ENCODE data around the gene SLC6A7.
A peak's percentile ranks its signal among the peaks of the same experiment; 100 is the strongest.

The SLC6A7 gene

GRCh38 chr5:150189728-150190502 is at the start of gene SLC6A7:
SLC6A7 (plus strand) TSS chr5:150190062; CDS start chr5:150190328, 266 bp downstream.
- DNase-seq = no peak

DNA sequence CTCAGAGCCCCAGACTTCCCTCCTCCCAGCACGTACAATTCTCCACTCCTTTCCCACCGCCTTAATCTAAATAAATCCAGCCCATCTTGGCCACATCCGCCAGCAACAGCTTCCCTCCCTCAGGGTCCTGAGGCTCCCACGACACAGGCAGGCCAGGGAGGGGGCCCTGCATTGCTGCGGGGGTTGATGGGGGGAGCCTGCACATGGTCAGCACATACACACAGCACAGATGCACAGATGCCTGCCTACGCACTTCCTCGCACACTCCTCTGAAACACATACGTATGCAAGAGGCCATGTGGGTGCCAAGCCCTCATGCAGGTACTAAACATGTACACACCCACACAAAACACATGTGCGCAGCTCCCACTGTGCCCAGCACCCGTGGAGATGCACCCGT is 49.0 kb upstream of the SLC6A7 start:
- DNase-seq = no peak

DNA sequence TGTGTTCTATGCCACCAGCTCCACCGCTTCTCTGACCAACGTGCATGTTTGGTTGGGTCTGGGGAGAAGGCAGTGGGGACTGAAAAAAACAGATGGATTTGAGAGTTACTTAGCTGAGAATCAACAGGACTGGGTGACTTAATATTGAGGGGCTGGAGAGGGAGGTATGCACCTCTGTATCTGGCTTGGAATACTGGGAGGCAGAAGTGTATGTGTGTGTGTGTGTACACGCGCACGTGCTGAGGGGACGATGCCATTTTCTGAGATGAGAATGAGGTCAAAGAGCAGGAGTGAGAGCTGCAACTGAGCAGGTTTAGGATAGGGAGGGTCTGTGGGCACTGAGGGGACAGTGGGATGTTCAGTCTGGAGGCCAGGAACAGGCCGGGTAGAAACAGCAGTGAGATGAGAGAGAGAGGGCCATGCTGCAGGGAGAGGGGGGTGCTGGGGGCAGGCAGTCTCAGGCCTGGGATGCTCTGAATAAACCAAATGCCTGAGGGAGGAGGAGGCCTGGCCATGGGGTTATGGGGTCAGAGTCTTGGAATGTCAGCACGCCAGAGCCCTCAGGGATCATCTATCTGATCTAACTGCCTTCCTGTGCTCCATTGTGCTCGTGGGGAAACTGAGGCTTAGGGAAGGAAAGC is 48.2 kb upstream of the SLC6A7 start:
- no peak for DNase-seq

DNA sequence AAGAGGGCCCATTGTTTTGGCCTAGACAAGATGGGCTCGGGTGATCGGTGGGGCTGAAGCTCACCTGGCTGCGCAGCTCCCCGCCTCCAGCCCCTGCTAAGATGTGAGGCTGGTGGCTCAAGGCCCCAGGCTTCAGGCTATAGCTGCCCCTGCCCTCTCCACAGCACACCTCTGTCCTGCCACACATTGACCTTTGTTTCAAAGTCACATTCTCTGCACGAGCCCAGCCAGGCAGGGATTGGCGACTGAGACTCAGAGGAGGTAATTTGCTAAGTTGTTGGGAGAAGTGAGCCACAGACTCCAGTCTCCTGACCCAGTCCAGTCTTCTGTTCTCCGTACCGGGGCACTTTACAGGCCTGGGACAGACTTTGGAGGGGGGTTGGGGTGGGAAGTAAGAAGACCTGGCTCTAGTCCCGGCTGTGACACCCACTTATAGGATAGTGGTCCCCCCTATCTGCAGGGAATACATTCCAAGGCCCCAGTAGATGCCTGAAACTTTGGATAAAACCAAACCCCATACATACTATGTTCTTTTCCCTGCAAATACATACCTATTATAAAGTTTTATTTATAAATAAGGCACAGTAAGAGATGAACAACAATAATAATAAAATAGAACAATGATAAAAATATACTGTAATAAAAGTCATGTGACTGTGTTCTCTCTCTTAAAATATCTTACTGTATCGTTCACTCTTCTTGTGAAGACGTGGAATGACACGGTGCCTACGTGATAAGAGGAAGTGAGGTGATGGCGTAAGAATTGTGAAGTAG is 47.5 kb upstream of the SLC6A7 start:
- no peak for DNase-seq

GRCh38 chr5:150142959-150143349 is 46.9 kb upstream of the SLC6A7 start:
- peak; percentile 48 for DNase-seq

DNA sequence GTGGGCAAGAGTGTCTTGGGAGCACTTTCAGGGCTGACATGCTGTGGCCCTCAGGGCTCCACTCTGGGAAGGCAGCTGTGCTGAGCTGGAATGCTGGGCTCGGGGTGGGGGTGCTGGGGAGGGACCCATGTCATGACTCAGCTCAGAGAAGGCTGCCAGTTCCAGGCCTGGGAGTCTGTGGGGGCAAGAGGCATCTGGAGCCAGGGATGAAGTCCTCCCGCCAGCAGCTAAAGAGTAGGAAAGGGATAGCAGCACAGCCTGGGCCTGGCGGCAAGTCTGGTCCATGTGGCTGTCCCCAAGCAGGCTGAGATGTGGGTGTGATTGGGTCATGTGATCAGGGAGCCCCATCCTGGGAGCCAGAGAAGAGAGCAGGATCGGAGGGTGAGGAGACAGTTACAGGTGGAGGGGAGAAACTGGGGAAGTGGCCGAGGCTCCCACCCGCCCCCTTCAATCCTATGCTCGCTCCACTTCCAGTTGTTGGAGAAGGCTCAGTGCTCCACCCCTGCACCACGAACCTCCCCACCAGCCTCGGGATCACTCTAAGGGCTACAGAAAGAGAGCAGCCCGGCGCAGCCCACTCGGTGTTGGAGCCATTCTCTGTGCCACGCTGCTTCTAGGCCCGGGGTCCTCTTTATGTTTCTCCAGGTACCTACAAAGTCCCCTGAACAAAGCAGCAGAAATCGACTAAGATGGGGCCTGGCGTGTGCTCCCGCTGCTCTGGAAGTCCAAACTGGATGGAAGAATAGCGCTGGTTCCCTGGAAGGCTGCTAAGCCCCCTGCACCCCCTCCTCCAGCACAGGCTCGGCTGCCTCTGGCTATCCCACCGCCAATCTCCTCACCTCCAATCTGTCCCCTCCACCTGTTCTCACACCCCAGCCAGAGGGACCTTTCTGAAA is 46.3 kb upstream of the SLC6A7 start:
- DNase-seq = no peak

DNA sequence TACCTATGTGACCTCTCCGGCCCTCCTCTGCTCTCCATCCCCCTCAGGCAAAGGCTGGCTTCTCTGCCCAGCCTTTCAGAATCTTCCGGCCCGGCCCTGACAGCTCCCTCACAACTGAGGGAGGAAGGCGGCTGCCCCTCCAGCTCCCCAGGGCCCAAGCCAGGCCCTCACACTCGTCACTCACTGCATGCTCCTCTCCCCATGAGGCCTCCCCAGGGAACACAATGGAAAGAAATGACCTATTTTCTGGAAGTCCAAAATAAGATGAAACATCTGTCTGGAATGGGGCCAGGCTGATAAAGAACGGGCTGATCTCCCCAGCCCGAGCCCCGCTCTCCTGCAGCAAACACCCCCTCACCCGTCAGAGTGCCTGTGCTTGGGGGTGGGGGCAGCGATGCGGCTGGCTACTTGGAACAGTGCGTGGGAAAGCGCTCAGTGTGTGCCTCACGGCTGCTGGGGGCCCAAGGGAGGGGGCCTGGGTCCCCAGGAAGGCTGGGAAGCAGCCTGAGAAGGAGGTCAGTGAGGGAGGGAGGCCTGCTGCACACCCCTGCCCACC is 45.5 kb upstream of the SLC6A7 start:
- DNase-seq = no peak

DNA sequence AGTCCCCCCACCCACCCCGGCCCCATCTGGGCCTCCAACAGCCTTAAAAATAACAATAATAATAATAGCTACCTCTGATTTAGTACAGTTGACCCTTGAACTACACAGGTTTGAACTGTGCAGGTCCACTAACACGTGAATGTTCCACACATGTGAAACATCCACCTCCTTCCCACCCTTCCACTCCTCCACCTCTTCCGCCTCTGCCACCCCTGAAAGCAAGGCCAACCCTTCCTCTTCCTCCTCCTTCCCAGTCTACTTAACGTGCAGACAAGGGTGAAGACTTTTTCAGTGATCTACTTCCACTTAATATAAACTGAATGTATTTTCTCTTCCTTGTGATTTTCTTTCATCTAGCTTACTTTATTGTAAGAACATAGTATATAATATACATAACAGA is 45.0 kb upstream of the SLC6A7 start:
- no peak for DNase-seq

GRCh38 chr5:150146235-150146634 is 43.6 kb upstream of the SLC6A7 start:
- no peak for DNase-seq

DNA sequence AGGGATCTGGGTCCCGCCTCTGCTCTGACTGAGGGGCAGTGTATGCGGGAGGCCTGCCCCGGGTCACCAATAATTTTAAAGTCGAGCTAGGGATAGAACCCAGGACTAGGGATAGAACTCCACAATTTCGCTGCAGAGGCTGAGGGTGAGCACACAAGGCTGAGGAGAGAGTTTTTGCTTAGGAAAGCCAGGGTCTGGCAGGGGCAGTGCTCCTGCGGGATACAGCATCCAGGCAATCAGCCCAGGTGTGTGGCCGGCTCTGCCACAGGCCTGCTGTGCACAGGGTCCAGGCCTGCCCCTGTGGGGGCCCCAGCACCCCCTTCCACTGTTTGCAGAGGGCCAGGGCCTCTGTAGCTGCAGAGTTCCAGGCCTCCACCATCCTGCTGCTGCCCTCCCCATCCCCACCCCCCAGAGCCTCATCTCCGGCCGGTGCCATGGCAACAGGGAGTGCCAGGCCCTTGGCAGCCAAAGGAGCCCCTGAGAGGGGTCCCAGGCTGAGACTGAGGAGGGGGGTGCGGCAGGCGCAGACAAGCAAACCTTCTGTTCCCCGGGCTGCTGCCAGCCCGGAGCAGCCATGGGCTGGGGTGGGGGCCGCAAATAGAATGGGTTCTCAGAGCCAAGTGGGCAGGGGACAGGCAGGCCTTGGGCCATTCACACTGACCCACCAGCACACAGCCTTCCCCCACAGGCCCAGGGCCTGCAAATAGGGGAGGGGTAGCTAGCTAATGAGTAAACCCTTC is 42.8 kb upstream of the SLC6A7 start:
- DNase-seq = no peak

DNA sequence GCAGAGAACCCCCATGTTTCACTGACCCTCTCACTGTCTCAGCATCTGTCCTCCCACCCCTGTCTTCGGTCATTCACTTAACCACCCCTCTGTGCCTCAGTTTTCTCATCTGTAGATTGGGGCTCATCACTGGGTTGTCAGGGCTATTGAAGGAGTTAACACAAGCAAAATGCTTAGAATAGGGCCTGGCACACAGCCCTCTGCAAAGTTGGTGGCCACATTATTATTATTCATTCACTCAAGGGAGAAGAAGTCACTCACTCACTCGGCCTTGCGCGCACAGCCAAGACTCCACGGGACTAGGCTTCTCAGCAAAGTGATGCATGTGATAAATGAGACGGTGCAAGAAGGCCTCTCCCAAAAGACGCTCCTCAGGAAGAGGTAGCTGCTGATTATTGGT is 42.2 kb upstream of the SLC6A7 start:
- no peak for DNase-seq

- no peak for DNase-seq
Measured at GRCh38 chr5:150148117-150148927, 41.5 kb upstream of the SLC6A7 start.

GRCh38 chr5:150149618-150150017 is 40.2 kb upstream of the SLC6A7 start:
- DNase-seq = no peak

DNA sequence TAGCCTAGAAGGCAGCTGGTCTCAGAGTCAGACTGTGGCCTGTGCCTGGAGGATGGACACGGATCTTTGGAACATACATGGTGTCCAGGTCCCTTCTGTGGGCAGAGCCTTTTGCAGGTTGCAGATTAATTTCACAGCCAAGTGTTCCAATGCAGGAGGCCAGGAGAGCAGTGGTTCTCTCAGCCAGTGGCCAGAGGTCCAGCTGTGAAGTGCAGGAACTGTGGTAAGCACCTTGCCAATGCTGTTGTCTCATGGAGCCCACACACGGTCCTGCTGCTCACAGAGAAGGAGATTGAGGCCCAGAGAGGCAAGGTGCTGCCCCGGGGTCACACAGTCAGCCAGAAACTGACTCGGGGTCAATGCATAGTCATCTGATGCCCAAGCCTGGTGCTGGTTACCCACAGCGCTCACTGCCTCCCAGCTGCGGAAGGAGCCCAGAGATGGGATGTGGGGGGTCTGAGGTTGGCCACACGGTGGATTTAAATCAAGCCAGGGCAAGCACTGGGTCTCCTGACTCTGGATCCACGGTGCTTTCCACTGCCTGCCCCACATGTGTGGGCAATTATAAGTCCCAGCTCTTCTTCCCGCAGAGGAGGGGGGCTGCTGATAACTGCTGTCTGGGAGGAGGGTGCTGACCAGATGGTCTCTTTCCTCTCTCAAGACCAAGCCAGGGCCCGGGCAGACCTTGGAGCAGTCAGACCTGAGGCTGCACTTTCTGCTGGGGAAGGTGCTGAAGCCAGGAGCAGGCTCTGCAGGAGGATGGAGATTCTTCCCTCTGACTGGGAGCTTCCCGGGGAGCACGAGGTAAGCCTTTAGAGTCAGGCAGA is 37.0 kb upstream of the SLC6A7 start:
- no peak for DNase-seq

DNA sequence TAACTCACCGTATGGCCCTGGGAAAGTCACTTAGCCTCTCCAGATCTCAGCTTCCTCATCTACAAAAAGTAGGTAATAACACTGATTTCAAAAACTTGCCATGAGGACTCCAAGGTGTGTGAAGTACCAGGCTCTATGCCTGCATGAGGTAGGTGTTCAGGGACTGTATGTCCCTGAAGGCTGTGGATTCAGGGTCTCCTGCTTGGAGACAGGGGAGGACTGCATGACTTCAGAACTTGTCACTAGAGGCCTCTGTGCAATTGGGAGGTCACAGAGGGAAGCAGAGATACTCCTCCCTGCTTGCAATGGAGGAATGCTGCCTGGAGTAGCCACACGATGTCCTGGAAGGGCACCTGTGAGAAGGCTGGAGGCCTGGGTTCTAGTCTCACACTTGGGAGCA is 36.4 kb upstream of the SLC6A7 start:
- DNase-seq = no peak

DNA sequence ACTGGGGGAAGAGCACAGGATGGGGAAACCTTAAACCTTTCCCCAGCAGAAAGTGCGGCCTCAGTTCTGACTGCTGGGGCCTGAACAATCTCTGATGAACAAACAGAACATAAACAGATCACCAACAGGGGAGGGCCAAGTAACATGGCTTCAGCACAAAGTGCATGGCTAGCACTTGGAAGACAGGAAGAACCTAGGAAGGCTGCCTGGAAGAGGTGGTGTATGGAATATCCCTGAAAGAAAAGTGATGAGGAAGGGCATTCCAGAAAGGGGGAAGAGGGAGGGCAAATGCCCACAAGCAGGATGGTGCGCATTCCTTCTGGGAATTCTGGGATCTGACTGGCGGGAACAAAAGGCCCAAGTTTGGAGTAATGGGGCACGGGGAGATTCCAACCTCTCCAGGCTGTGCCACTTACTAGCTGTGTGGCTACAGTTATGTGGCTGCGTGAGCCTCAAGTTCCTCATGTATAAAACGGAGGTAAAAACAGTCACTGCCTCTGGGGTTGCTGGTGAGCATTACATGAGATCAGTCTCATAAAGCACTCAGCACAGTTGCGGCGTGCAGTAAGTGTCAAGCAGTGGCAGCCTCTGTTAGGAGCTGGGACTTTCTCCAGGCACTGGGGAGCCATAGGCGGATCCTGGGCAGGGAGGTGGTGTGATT is 35.8 kb upstream of the SLC6A7 start:
- peak; percentile 65 for DNase-seq

DNA sequence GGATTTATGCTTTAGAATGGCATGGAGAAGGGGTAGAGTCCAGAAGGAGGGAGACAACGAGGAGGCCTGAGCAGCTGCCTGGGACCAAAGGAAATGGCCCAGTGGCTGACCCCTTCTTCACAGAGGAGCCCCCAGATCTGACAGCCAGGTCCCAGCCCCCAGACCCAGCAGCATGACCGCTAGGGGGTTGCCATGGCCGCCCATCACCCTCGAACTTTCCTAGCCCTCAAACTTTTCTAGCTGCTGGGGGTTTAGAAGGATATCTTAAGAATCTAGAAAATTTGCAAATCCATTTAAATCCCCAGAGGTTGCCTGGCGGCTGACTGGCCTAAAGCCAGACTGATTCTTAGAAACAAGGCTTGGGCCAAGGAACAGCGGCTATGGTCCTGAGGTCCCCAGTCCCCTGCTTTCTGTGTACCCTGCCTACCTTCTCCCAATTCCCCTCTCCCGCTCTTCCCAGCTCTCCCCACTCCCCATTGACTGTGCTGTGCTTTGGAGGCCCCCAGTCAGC is 35.2 kb upstream of the SLC6A7 start:
- DNase-seq = no peak

DNA sequence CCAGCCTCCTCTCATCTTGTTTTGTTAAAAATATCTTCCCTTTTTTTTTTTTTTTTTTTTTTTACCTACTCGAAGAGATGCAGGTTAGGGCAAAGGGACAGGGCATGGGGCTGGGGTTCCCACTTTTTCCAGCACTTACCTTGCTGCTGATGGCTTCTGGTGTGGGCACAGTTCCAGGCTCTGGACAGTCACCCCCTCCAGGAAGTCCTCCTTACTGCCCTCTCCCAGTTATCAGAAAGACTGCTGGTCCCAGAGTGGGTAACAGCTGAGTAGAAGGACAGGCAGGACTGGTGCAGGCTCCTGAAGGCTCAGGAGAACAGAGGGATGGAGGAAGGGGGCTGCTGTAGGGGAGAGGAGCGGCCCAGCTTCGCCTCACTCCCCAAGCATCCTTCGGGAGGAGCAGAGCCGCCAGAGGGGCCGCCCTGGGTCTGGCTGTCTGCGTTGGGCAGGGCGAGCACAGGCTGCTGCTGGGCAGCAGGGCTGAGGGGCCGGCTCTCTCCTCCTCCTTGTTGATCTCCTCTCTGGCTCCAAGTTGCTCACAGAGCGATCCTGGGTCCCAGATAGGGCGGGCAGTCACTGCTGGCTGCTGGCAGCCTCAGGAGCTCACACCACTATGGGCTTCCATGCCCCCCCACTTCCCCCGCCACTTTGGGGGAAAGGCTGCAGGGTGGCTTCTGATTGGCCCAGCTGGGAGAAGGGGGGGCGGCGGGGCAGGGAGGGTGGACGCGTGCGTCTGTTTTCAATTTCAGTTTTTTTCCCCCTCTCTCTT is 34.4 kb upstream of the SLC6A7 start, which contains the start of gene PDGFRB:
Gene PDGFRB, minus strand, starts transcription at position 588 of the 769 bp plus-strand sequence. CDS start 18,798 bp downstream, outside the sequence.
- DNase-seq = peak; percentile 27

Data from OCI-M1 (cell line).